DMS53 treated with DMSO at 0.1 percent for 48 hours (cell line): Measurements from ENCODE around the gene CNTROB.
A peak's percentile ranks its signal among the peaks of the same experiment; 100 is the strongest.

ENCODE experiments used
- DNase-seq: peaks from one replicate; lab custom pipeline; 2025; ENCODE audit not compliant: unreplicated experiment; lab: John Stamatoyannopoulos, UW

CNTROB gene, protein sequence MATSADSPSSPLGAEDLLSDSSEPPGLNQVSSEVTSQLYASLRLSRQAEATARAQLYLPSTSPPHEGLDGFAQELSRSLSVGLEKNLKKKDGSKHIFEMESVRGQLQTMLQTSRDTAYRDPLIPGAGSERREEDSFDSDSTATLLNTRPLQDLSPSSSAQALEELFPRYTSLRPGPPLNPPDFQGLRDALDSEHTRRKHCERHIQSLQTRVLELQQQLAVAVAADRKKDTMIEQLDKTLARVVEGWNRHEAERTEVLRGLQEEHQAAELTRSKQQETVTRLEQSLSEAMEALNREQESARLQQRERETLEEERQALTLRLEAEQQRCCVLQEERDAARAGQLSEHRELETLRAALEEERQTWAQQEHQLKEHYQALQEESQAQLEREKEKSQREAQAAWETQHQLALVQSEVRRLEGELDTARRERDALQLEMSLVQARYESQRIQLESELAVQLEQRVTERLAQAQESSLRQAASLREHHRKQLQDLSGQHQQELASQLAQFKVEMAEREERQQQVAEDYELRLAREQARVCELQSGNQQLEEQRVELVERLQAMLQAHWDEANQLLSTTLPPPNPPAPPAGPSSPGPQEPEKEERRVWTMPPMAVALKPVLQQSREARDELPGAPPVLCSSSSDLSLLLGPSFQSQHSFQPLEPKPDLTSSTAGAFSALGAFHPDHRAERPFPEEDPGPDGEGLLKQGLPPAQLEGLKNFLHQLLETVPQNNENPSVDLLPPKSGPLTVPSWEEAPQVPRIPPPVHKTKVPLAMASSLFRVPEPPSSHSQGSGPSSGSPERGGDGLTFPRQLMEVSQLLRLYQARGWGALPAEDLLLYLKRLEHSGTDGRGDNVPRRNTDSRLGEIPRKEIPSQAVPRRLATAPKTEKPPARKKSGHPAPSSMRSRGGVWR

DNA sequence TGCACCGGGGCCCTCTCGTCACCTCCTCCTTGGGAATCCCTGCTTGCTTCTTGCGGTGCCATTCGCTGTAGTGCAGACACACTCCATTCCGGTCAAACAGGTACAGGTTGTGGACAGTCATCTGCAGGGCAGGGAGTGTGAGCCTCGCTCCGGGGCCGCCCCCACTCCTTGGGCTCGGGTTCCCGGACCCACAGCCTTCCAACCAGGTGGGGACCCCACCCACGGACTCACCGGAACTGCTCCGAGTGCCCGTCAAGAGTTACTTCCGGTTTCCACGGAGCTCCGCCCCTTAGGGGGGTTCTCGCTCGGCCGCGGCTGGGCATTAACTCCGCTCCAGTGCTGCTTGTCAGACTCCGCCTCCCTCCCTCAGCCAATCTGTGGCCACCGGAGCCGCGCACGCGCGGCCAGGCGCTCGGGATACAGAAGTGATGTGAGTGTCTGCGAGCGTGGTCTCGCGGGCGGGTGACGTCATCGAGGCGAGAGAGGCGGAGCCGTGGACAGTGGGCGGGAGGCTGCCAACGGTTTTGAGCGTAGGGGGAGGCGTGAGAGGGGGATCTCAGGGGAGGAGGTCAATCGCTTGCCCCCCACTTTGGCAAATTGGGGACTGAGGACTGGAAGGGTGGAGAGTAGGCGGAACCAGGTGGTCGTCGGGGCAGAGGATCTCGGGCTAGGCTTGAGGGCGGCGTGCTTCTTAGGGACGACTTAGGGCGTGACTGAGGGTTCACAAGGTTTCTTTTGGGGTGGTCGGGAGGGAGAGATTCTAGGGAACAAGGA lies at the start of gene CNTROB, which contains the start of gene TRAPPC1:
TSS of gene CNTROB (plus strand) at position 498 of the 774 bp plus-strand sequence. CDS start 874 bp downstream, outside the sequence.
TSS of gene TRAPPC1 (minus strand) at position 238 of the 774 bp plus-strand sequence. CDS start at position 121, 117 bp downstream.
- peak; percentile 98 for DNase-seq

DNA sequence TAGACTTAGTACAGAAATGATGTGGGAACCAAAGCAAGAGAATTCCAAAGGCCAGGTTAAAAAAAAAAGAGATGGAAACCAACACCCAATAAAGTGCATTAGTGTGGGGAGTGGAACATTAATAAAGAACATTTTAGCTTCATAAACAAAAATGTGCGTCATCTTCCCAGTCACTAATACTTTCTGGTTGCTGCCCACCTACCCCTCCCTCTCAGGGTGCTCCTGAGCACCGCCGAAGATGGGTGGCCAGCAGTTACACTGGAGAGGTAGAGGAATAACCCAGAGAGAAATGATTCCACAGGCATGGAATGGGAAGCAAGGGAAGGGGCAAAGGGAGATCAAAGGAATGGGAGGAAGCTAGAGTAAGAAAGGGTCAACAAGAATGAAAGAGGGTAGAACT lies 49.4 kb upstream of the CNTROB start:
- peak; percentile 20 for DNase-seq

DNA sequence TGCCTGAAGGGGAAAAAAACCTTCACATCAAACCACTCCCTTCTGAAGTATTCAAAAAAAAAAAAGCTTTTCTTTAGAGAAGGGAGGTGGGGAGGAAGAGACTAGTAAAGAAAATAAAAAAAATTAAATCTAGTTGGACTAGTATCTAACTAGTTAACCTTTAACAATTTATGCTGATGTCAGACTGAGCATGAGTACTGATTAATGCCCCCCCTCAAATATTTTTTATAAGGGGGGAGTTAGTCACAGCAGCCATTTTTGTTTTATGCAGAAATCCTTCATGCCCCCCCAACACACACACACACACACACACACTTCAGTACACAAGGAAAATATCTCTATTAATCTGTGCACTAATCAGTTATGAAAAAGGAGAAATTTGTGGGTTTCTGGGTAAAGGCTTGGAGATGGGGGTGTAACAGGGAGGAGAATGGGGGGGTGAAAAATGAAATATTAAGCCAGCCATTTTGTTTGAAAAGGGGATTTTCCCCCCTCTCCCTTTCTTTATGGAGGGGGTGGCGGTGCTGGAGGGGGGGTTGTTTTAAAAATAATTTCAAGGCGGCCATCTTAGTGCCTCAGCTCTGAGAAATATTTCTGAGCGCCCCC lies 48.1 kb upstream of the CNTROB start:
- peak; percentile 39 for DNase-seq

DNA sequence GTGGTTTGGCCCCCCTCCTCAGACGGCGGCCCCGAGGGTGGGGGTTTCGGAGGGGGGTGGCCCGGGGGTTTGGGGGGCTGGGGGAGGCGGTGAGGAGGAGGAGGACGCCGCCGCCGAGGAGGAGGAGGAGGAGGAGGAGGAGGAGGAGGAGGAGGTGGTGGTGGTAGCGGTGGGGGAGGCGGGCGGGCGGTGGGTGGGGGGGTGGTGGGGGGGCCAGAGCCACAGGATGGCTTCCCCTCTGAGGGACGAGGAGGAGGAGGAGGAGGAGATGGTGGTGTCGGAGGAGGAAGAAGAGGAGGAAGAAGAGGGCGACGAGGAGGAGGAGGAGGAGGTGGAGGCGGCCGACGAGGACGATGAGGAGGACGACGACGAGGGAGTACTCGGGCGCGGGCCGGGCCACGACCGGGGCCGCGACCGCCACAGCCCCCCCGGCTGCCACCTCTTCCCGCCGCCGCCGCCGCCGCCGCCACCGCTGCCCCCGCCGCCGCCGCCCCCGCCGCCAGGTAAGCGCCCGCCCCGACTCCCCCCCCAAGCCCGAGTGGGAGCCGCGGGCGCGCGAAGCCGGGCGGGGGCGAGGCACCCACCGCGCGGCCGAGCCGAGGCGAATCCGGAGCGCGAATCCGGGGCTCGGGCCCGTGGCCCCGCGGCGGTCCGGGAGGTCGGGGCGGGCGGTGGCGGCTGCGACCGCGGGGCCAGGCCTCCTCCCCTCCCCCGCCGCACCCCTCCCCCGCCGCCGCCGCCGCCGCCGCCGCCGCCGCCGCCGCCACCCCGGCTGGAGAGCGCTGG lies 47.2 kb upstream of the CNTROB start:
- DNase-seq = no peak

DNA sequence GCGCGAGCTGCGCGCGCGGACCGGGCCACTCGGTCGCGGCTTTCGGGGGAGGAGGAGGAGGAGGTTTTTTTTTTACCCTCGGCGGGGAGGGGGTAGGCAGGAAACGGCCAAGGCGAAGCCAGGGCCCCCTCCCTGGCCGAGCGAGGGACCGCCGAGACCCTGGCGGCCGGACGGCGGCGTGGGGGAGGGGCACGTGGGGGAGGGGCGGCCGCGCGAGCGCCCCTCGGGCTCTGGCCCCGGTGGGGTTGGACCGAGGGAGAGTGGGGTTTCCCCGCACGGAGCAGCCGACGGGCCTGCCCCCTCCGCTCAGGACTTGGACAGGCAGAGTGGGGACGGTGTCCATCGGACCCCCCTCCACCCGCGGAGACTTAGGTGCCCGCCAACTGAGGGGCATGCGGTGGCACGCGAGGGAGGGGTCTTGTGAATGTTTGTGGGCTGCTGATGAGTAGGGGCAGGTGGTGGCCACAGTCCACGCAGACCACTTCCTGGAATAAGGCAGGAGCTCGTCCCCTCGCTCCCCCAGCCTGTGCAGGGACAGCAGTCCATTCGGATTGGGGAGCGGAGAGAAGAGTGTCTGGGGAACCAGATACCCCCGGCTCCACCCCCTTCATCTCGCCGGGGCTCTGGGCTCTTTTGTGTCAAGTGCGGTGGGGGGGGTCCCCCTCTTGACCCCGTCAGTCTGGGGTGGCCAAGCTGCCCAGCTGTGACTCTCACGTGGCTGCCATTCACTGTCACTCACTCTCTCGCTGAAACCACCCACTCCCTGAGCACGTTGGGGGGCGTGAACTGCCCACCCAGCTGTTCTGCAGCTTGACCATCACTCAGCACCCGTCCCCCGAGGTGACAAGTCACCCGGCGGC lies 46.4 kb upstream of the CNTROB start:
- peak; percentile 50 for DNase-seq

DNA sequence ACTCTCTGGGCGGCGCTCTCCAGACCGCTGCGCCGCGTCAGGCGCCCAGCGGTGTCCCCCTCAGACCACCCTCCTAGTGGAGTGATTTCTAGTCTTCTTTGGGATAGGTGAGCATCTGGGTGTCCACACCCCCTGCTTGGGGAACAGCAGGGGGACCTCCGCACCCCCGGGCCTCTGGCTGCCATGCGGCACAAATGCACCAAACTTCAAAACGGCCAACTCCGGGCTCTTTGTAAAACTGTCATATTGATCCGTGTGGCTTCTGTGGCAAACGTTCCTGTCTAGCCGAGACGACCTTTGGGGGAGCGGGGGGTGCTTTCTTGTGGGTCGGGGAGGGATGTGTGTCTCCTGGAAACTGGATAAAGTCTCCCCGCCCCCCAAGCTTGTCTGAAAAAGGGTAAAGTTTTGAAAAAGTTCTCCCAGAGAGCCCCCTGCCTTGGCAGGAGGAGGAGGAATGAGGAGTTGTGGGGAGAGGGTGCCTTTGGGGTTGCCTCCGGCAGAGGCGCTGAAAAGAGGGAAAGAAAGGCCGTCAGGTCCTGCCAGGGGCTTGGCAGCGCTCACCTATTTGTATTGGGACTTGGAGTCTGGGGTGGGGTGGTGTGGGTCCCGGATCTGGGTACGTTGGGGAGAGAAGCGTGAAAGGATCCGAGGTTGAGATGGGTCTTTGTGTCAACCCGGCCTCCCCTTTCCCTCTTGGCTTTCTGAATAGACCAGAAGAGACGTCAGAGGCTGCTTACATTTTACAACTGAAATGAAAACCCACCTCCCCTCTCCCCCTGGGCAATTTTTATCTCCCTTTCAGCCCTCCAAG lies 45.6 kb upstream of the CNTROB start:
- peak; percentile 74 for DNase-seq

DNA sequence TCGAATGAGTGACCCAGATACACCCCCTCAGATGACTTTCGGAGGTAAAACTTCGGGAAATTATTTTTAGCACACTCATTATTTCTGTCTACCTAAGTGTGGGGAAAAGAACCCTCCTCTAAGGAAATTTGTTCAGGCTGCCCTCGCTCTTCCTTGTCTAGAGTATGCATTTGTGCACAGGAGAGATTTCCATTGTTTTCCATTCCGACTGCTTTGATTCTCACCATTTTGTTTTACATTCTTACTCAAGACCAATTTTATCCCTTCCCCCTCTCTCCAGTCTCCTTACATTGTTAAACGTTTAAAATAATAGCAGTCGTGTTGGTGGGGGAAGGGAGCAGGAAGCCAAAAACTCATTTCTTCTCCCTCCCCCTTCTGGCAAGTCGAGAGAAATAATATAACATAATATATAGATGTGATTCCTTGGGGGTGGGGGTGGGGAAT lies 44.9 kb upstream of the CNTROB start:
- DNase-seq = peak; percentile 85

DNA sequence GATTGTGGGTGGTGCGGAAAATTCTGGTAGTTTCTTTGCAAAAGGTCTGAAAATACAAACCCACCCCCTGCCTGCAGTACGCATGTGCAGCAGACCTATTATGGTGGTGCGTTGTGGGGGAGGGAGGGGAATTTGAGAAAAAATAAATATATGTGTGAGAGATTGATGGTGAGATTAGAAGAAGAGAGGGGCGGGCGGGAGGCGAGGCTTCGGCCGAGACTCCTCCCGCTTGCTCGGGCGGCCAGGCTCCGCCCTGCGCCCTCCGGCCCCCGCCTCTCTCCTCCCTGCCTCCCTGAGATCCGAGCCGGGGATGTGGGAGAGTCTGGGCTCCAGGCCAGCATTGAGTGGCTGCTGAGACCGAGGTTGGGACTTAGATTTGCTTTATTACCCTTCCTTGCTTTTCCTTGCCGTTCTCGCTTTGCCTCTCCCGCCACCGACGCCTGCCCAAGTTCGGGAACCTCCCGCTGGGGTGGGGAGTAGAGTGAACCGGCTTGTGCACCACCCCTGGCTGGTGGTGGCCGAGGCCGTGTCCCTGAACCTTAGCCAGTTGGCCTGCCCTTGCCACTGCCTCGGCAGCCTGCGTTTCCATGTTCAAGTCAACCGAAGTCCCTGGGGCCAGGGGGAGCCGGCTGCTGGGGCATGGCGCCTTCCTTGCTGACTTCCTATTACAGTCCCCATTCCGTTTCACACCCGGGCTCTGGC lies 44.4 kb upstream of the CNTROB start:
- peak; percentile 97 for DNase-seq

DNA sequence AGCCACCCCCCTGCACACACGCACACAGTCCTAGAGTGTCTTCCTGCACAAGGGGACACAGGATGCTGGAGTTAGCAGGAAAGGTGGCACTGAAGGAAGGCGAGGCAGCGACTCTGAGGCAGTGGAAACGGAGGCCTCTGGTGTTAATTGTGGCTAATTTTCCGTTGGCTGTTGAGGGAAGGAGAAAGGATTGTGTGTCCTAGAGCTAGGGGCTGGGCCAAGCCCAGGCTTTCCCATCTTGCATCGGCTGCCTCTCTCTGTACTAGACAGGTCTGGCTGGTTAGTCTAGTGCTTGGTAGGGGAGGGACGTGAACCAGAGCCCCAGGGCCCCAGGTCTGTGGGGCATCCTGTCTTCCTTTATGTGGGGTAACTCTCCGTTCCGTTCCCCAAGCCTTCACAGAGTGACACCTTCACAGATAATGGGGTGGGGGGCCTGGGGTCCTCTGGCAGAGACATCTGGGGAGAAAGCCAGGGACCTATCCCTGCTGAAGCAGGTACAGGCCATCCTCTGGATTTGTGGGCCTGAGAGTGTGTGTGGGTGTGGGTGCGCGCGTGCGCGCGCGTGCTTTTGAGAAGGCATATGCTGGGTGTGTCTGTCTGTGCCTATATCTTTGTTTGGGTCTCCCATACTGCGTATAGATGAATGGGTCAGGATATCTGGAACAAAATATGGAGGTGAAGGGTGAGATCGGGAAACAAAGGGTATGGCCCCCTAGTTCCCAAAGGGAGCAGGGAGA lies 43.7 kb upstream of the CNTROB start, which contains the start of gene CHD3:
TSS of gene CHD3 (plus strand) at position 606 of the 737 bp plus-strand sequence. CDS start 212 bp downstream, outside the sequence.
- DNase-seq = peak; percentile 82

DNA sequence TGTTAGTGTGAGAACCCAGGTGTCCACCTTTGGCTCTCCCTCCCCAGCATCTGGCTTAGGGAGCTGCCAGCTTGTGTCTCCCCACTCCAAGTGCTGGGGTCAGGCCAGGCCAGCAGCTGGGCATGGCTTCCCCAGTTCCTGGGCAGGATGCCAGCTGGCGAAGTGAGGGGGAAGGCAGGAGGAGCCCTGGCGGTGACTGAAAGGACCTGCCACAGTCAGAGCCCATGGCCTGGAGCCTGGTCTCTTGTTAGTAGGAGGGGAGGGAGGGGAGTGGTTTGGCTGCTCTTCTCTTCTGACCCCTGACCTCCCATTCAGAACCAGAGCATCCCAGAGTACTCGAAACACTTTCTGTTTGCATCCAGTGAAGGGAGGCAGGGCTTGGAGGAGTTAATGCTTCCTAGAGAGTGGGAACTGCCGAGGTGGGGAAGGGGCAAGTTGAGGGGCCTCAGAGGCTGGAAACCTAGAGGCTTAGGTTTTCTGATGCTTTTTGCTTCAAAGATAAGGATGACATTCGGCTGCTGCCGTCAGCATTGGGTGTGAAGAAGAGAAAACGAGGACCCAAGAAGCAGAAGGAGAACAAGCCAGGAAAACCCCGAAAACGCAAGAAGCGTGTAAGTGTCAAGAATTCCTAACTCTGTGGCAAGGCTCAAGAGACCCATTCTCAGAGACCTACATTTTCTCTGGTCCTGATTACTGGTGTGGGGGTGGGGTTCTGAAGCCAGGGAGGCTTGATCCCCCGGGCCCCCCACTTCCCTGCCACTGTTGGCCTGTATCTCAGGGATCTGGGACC lies 42.6 kb upstream of the CNTROB start:
- peak; percentile 97 for DNase-seq

DNA sequence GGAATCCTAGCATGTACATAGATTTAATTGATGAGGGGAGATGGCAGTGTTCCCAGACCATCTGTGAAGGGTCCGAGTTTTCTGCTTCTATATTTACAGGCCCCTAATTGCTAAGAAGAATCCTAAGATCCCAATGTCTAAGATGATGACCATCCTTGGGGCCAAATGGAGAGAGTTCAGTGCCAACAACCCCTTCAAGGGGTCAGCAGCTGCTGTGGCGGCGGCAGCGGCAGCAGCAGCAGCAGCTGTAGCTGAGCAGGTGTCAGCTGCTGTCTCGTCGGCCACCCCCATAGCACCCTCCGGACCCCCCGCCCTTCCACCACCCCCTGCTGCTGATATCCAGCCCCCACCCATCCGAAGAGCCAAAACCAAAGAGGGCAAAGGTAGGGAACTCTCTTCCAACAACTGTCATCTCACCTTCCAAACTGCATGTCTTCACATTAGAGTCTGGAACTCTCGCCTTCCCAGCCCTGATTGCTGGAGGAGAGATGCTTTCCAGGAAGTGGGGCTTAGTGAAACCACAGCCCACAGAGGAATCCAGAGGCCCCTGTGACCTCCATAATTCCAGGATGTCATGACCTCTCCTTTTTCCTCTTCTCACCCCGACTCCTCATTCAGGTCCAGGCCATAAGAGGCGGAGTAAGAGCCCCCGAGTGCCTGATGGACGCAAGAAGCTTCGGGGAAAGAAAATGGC lies 38.7 kb upstream of the CNTROB start:
- no peak for DNase-seq

DNA sequence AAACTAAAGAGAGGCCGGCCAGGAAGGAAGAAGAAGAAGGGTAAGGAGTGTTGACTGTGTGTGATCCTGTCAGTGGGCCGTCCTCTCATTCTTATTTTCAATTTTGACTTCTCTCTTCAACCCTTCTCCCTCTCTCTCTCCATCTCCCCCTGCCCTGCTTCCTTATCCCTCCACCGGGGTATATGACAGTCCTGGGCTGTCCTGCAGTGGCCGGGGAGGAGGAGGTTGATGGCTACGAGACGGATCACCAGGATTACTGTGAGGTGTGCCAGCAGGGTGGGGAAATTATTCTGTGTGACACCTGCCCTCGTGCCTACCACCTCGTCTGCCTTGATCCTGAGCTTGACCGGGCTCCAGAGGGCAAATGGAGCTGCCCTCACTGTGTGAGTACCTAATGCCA lies 37.8 kb upstream of the CNTROB start:
- no peak for DNase-seq

DNA sequence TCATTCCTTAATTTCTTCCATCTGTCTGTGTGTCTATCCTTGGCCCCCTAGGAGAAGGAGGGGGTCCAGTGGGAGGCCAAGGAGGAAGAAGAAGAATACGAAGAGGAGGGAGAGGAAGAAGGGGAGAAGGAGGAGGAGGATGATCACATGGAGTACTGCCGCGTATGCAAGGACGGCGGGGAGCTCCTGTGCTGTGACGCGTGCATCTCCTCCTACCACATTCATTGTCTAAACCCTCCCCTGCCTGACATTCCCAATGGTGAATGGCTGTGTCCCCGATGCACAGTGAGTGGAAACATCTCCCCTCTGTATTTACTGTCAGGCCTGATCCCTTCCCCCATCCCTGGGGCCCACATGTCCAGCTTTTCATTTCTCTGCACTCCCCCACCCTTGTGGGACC lies 37.1 kb upstream of the CNTROB start:
- DNase-seq = no peak

DNA sequence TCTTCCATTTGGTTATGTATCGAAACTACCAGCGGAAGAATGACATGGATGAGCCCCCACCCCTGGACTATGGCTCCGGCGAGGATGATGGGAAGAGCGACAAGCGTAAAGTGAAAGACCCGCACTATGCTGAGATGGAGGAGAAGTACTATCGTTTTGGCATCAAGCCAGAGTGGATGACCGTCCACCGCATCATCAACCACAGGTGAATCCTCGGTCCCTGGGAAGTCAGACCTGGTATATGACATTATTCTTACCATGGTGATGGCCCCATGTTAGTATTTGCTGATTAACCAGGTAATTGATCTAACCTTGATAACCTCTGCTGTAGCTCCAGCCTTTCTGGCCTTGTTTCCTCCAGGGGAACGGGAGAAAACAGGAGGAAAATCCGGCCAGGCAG lies 34.9 kb upstream of the CNTROB start:
- no peak for DNase-seq

DNA sequence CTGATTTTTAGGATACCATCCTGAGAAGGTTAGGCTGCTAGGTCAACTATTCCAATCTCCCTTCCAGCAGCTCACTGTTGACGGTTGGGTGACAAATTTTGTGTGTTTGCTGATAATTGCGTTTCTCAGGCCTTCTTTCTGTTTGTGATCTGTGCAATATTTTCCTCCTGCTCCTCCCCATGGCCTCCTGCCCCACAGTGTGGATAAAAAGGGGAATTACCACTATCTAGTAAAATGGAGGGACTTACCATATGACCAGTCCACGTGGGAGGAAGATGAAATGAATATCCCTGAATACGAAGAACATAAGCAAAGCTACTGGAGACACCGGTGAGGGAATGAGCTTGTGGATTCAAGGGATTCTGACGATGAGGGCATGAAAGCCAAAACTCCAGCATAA lies 34.2 kb upstream of the CNTROB start:
- peak; percentile 13 for DNase-seq
